ENCODE measurements around the gene GIPR. TPM values are rescaled to one million over a fixed set of nuclear protein-coding genes. Genes with fewer than 3 reads are reported as not detected.

GIPR gene
- total and polyA plus RNA-seq, 2 of the 13 experiments (the other 11 are each of a cell fraction or from before 2014, with no cell fraction given) = 0.15 to 1.2 TPM

GRCh38 chr19:45730368-45731288 lies 62.6 kb downstream of the GIPR start, which contains the start of gene FBXO46 (continued):
- TF ChIP-seq ZNF33A (CRISPR knock-in tag; IDR thresholded peaks at IDR 0.05; ENCODE audit: borderline replicate concordance) (no peak), HDAC2 (CRISPR knock-in tag; IDR thresholded peaks at IDR 0.05) (no peak), ZBTB10 (CRISPR knock-in tag; IDR thresholded peaks at IDR 0.05; ENCODE audit: borderline replicate concordance) (no peak), FOXA1 (IDR thresholded peaks at IDR 0.05) (no peak), FOXA1 (CRISPR knock-in tag; IDR thresholded peaks at IDR 0.05) (no peak), ZFP37 (CRISPR knock-in tag; IDR thresholded peaks at IDR 0.05; ENCODE audit: borderline replicate concordance) (no peak), RELA (CRISPR knock-in tag; IDR thresholded peaks at IDR 0.05) (no peak), MZF1 (CRISPR knock-in tag; IDR thresholded peaks at IDR 0.05; ENCODE audit: borderline replicate concordance) (no peak), GATAD2A (CRISPR knock-in tag; IDR thresholded peaks at IDR 0.05) (no peak), PHB2 (IDR thresholded peaks at IDR 0.05; ENCODE audit: partially characterized antibody) (no peak), NCOA1 (CRISPR knock-in tag; IDR thresholded peaks at IDR 0.05) (no peak), ZNF251 (CRISPR knock-in tag; IDR thresholded peaks at IDR 0.05) (no peak), NFKB2 (CRISPR knock-in tag; IDR thresholded peaks at IDR 0.05; ENCODE audit: borderline replicate concordance) (no peak), GABPA (IDR thresholded peaks at IDR 0.05; ENCODE audit: low read depth, low read length) (peak; percentile 67), GABPA (CRISPR knock-in tag; IDR thresholded peaks at IDR 0.05; ENCODE audit: low read depth) (peak; percentile 93), ZNF234 (CRISPR knock-in tag; conservative IDR thresholded peaks at IDR 0.05) (no peak), KAT8 (CRISPR knock-in tag; IDR thresholded peaks at IDR 0.05) (peak; percentile 85), ZNF703 (CRISPR knock-in tag; IDR thresholded peaks at IDR 0.05; ENCODE audit: borderline replicate concordance) (no peak), KAT2B (IDR thresholded peaks at IDR 0.05; ENCODE audit: borderline replicate concordance, low read depth, low read length) (no peak), GLI4 (CRISPR knock-in tag; IDR thresholded peaks at IDR 0.05; ENCODE audit: borderline replicate concordance) (no peak), ZNF547 (CRISPR knock-in tag; IDR thresholded peaks at IDR 0.05) (no peak; the same call in 1 of the 2 replicates)
- TF ChIP-seq, protein P1, sequence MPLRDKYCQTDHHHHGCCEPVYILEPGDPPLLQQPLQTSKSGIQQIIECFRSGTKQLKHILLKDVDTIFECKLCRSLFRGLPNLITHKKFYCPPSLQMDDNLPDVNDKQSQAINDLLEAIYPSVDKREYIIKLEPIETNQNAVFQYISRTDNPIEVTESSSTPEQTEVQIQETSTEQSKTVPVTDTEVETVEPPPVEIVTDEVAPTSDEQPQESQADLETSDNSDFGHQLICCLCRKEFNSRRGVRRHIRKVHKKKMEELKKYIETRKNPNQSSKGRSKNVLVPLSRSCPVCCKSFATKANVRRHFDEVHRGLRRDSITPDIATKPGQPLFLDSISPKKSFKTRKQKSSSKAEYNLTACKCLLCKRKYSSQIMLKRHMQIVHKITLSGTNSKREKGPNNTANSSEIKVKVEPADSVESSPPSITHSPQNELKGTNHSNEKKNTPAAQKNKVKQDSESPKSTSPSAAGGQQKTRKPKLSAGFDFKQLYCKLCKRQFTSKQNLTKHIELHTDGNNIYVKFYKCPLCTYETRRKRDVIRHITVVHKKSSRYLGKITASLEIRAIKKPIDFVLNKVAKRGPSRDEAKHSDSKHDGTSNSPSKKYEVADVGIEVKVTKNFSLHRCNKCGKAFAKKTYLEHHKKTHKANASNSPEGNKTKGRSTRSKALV (CRISPR knock-in tag; IDR thresholded peaks at IDR 0.05) = no peak
- TF ChIP-seq, protein P2, sequence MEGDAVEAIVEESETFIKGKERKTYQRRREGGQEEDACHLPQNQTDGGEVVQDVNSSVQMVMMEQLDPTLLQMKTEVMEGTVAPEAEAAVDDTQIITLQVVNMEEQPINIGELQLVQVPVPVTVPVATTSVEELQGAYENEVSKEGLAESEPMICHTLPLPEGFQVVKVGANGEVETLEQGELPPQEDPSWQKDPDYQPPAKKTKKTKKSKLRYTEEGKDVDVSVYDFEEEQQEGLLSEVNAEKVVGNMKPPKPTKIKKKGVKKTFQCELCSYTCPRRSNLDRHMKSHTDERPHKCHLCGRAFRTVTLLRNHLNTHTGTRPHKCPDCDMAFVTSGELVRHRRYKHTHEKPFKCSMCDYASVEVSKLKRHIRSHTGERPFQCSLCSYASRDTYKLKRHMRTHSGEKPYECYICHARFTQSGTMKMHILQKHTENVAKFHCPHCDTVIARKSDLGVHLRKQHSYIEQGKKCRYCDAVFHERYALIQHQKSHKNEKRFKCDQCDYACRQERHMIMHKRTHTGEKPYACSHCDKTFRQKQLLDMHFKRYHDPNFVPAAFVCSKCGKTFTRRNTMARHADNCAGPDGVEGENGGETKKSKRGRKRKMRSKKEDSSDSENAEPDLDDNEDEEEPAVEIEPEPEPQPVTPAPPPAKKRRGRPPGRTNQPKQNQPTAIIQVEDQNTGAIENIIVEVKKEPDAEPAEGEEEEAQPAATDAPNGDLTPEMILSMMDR (CRISPR knock-in tag; IDR thresholded peaks at IDR 0.05) = peak; percentile 75
- TF ChIP-seq, protein P3, sequence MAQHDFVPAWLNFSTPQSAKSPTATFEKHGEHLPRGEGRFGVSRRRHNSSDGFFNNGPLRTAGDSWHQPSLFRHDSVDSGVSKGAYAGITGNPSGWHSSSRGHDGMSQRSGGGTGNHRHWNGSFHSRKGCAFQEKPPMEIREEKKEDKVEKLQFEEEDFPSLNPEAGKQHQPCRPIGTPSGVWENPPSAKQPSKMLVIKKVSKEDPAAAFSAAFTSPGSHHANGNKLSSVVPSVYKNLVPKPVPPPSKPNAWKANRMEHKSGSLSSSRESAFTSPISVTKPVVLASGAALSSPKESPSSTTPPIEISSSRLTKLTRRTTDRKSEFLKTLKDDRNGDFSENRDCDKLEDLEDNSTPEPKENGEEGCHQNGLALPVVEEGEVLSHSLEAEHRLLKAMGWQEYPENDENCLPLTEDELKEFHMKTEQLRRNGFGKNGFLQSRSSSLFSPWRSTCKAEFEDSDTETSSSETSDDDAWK (CRISPR knock-in tag; IDR thresholded peaks at IDR 0.05) = no peak
